Measurements from ENCODE around the gene SPR.

The SPR gene

GRCh38 chr2:72926368-72926767 is 39.2 kb downstream of the SPR start:
- Histone ChIP-seq H3K9me3 (ENCODE audit: insufficient read depth, low read depth, low read length) (no peaks in the 10 kb centered on the region), H3K4me1 (ENCODE audit: insufficient read depth, low read length) (peaks cover 25% of the 10 kb centered on the region; the same call in 1 of the 2 replicates), H3K27ac (ENCODE audit: low read depth, low read length) (no peak overlapping the region), H3K9ac (ENCODE audit: low read depth, low read length) (no peak overlapping the region), H3K4me3 (ENCODE audit: low read length) (no peak overlapping the region), H3K36me3 (ENCODE audit: insufficient read depth, low read length) (no peaks in the 10 kb centered on the region), H3K27me3 (ENCODE audit: insufficient read depth, low read length) (peaks cover 100% of the 10 kb centered on the region)
- 9% methylated on average over 4 of the region's 4 CpGs for WGBS

- Histone ChIP-seq H3K4me1 (ENCODE audit: insufficient read depth, low read length) (peaks cover 25% of the 10 kb centered on the region; the same call in 1 of the 2 replicates), H3K4me3 (ENCODE audit: low read length) (no peak overlapping the region)
Observed at GRCh38 chr2:72926811-72927465, 39.7 kb downstream of the SPR start.

GRCh38 chr2:72927619-72928550 is 40.7 kb downstream of the SPR start:
- Histone ChIP-seq H3K4me3 (ENCODE audit: low read length) (no peak overlapping the region), H3K9ac (ENCODE audit: low read depth, low read length) (no peak overlapping the region), H3K9me3 (ENCODE audit: insufficient read depth, low read depth, low read length) (no peaks in the 10 kb centered on the region), H3K4me1 (ENCODE audit: insufficient read depth, low read length) (peaks cover 25% of the 10 kb centered on the region; the same call in 1 of the 2 replicates), H3K36me3 (ENCODE audit: insufficient read depth, low read length) (no peaks in the 10 kb centered on the region), H3K27me3 (ENCODE audit: insufficient read depth, low read length) (peaks cover 99% of the 10 kb centered on the region), H3K27ac (ENCODE audit: low read depth, low read length) (no peak overlapping the region)
- WGBS: 81% methylated on average over 8 of the region's 8 CpGs

More at GRCh38 chr2:72926811-72927465, 39.7 kb downstream of the SPR start:
- Histone ChIP-seq H3K9ac (ENCODE audit: low read depth, low read length) (no peak overlapping the region), H3K9me3 (ENCODE audit: insufficient read depth, low read depth, low read length) (no peaks in the 10 kb centered on the region), H3K36me3 (ENCODE audit: insufficient read depth, low read length) (no peaks in the 10 kb centered on the region), H3K27ac (ENCODE audit: low read depth, low read length) (no peak overlapping the region), H3K27me3 (ENCODE audit: insufficient read depth, low read length) (peaks cover 99% of the 10 kb centered on the region)
- 66% methylated on average over 6 of the region's 6 CpGs for WGBS

- peaks cover 20% of the 10 kb centered on the region; the same call in 1 of the 2 replicates for H3K4me1 ChIP-seq (ENCODE audit: insufficient read depth, low read length)
- peaks cover 96% of the 10 kb centered on the region for H3K27me3 ChIP-seq (ENCODE audit: insufficient read depth, low read length)
- no peak overlapping the region for H3K9ac ChIP-seq (ENCODE audit: low read depth, low read length)
- H3K36me3 ChIP-seq (ENCODE audit: insufficient read depth, low read length): no peaks in the 10 kb centered on the region
- H3K27ac ChIP-seq (ENCODE audit: low read depth, low read length): no peak overlapping the region
- no peaks in the 10 kb centered on the region for H3K9me3 ChIP-seq (ENCODE audit: insufficient read depth, low read depth, low read length)
- 100% methylated on average over 1 of the region's 1 CpG for WGBS
- no peak overlapping the region for H3K4me3 ChIP-seq (ENCODE audit: low read length)
Observed at GRCh38 chr2:72929010-72929409, 41.8 kb downstream of the SPR start.

GRCh38 chr2:72931280-72931910 is 44.2 kb downstream of the SPR start:
- peaks cover under 1% of the 10 kb centered on the region; the same call in 1 of the 2 replicates for H3K4me1 ChIP-seq (ENCODE audit: insufficient read depth, low read length)
- 91% methylated on average over 14 of the region's 14 CpGs for WGBS
- H3K4me3 ChIP-seq (ENCODE audit: low read length): no peak overlapping the region

GRCh38 chr2:72932045-72932740 is 45.0 kb downstream of the SPR start:
- no peaks in the 10 kb centered on the region for H3K9me3 ChIP-seq (ENCODE audit: insufficient read depth, low read depth, low read length)
- no peak overlapping the region for H3K27ac ChIP-seq (ENCODE audit: low read depth, low read length)
- H3K36me3 ChIP-seq (ENCODE audit: insufficient read depth, low read length): no peaks in the 10 kb centered on the region
- no peak overlapping the region for H3K4me3 ChIP-seq (ENCODE audit: low read length)
- no peak overlapping the region for H3K9ac ChIP-seq (ENCODE audit: low read depth, low read length)
- H3K27me3 ChIP-seq (ENCODE audit: insufficient read depth, low read length): peaks cover 79% of the 10 kb centered on the region
- 87% methylated on average over 5 of the region's 5 CpGs for WGBS
- peaks cover 4% of the 10 kb centered on the region; the same call in 1 of the 2 replicates for H3K4me1 ChIP-seq (ENCODE audit: insufficient read depth, low read length)

More at GRCh38 chr2:72931280-72931910, 44.2 kb downstream of the SPR start:
- H3K36me3 ChIP-seq (ENCODE audit: insufficient read depth, low read length): no peaks in the 10 kb centered on the region
- peaks cover 87% of the 10 kb centered on the region for H3K27me3 ChIP-seq (ENCODE audit: insufficient read depth, low read length)
- no peak overlapping the region for H3K9ac ChIP-seq (ENCODE audit: low read depth, low read length)
- no peak overlapping the region for H3K27ac ChIP-seq (ENCODE audit: low read depth, low read length)
- H3K9me3 ChIP-seq (ENCODE audit: insufficient read depth, low read depth, low read length): no peaks in the 10 kb centered on the region

- no peaks in the 10 kb centered on the region for H3K36me3 ChIP-seq (ENCODE audit: insufficient read depth, low read length)
- peaks cover 4% of the 10 kb centered on the region; the same call in 1 of the 2 replicates for H3K4me1 ChIP-seq (ENCODE audit: insufficient read depth, low read length)
- no peaks in the 10 kb centered on the region for H3K9me3 ChIP-seq (ENCODE audit: insufficient read depth, low read depth, low read length)
- no peak overlapping the region for H3K27ac ChIP-seq (ENCODE audit: low read depth, low read length)
- WGBS: 92% methylated on average over 4 of the region's 4 CpGs
- H3K4me3 ChIP-seq (ENCODE audit: low read length): no peak overlapping the region
- peaks cover 73% of the 10 kb centered on the region for H3K27me3 ChIP-seq (ENCODE audit: insufficient read depth, low read length)
- H3K9ac ChIP-seq (ENCODE audit: low read depth, low read length): no peak overlapping the region
Observed at GRCh38 chr2:72932805-72933204, 45.6 kb downstream of the SPR start.

GRCh38 chr2:72933207-72933606 is 46.0 kb downstream of the SPR start:
- 91% methylated on average over 5 of the region's 5 CpGs for WGBS
- H3K9me3 ChIP-seq (ENCODE audit: insufficient read depth, low read depth, low read length): no peaks in the 10 kb centered on the region

GRCh38 chr2:72933646-72934151 is 46.5 kb downstream of the SPR start:
- no peak overlapping the region for H3K9ac ChIP-seq (ENCODE audit: low read depth, low read length)
- H3K4me3 ChIP-seq (ENCODE audit: low read length): no peak overlapping the region
- H3K36me3 ChIP-seq (ENCODE audit: insufficient read depth, low read length): no peaks in the 10 kb centered on the region
- H3K9me3 ChIP-seq (ENCODE audit: insufficient read depth, low read depth, low read length): no peaks in the 10 kb centered on the region
- no peak overlapping the region for H3K27ac ChIP-seq (ENCODE audit: low read depth, low read length)
- peaks cover 4% of the 10 kb centered on the region; the same call in 1 of the 2 replicates for H3K4me1 ChIP-seq (ENCODE audit: insufficient read depth, low read length)
- H3K27me3 ChIP-seq (ENCODE audit: insufficient read depth, low read length): peaks cover 64% of the 10 kb centered on the region
- 96% methylated on average over 12 of the region's 12 CpGs for WGBS

More at GRCh38 chr2:72933207-72933606, 46.0 kb downstream of the SPR start:
- Histone ChIP-seq H3K36me3 (ENCODE audit: insufficient read depth, low read length) (no peaks in the 10 kb centered on the region), H3K27me3 (ENCODE audit: insufficient read depth, low read length) (peaks cover 69% of the 10 kb centered on the region), H3K27ac (ENCODE audit: low read depth, low read length) (no peak overlapping the region), H3K4me3 (ENCODE audit: low read length) (no peak overlapping the region), H3K9ac (ENCODE audit: low read depth, low read length) (no peak overlapping the region), H3K4me1 (ENCODE audit: insufficient read depth, low read length) (peaks cover 4% of the 10 kb centered on the region; the same call in 1 of the 2 replicates)

Data from HUES64 (cell line).